Gastroesophageal sphincter (tissue), 4 donors: ENCODE data around the gene PRDM12. TPM values are rescaled to one million over a fixed set of nuclear protein-coding genes. Genes with fewer than 3 reads are reported as not detected.
"Not testable (repeated sequence)": the region's sequence is repeated elsewhere in the genome, so short reads cannot be mapped to it uniquely, and the experiment has no call there.

Experiments used
- ATAC-seq: fragments of 150-250 bp; one replicate; pipeline ENCODE4 v1.9.1; 2016; ENCODE audit warnings: mild to moderate bottlenecking, moderate library complexity
- H3K27ac ChIP-seq, 4 donors: fragments of 200-600 bp; sonication (generic) in 3 of 4; 1 replicate in 3 of 4; 2 replicates in 1 of 4; pipeline ENCODE4 v1.5.1; 2016 to 2019
- H3K27me3 ChIP-seq: fragments of 200-600 bp; sonication (generic); one replicate; pipeline ENCODE4 v1.5.1; 2019
- H3K36me3 ChIP-seq, 2 donors: fragments of 200-600 bp; sonication (generic); one replicate each; pipeline ENCODE4 v1.5.1; 2019; ENCODE audit warnings: control low read depth in 1 of 2
- H3K4me1 ChIP-seq, 3 donors: fragments of 200-600 bp; sonication (generic); 1 replicate in 2 of 3; 2 replicates in 1 of 3; pipeline ENCODE4 v1.5.1; 2016 to 2019; ENCODE audit warnings: control low read depth in 2 of 3
- H3K4me3 ChIP-seq, 2 donors: fragments of 200-600 bp; sonication (generic); one replicate each; pipeline ENCODE4 v1.5.1; 2019; ENCODE audit warnings: mild to moderate bottlenecking in 1 of 2, moderate library complexity in 1 of 2
- H3K9me3 ChIP-seq, 3 donors: fragments of 200-600 bp; sonication (generic); one replicate each; pipeline ENCODE4 v1.5.1; 2017 to 2019; ENCODE audit warnings: control low read depth in 2 of 3
- CTCF ChIP-seq, 4 experiments: fragments of 200-600 bp in 2 of 4; fragments of 450-650 bp in 2 of 4; sonication (generic) in 1 of 4; IDR thresholded peaks; one replicate each; pipeline ENCODE4 v1.5.1; 2017 to 2019; ENCODE audit warnings: antibody characterized with exemption in 4 of 4, mild to moderate bottlenecking in 2 of 4, moderate library complexity in 2 of 4
- EP300 ChIP-seq: sonication (generic); formaldehyde crosslinking; IDR thresholded peaks from one replicate; pipeline ENCODE4 v1.6.1; 2017; ENCODE audit warnings: antibody characterized with exemption, mild to moderate bottlenecking
- POLR2A ChIP-seq, 2 donors: fragments of 450-650 bp; IDR thresholded peaks; one replicate each; pipeline ENCODE4 v1.6.1; 2017; ENCODE audit warnings: antibody characterized with exemption in 2 of 2, mild to moderate bottlenecking in 2 of 2, moderate library complexity in 1 of 2
- POLR2AphosphoS5 ChIP-seq: sonication (generic); formaldehyde crosslinking; IDR thresholded peaks from one replicate; pipeline ENCODE4 v1.6.1; 2017; ENCODE audit warnings: antibody characterized with exemption
- WGBS, 2 donors: methylation state at CpG; one replicate each; pipeline ENCODE4 v1.1.5; 2018; ENCODE audit warnings: low coverage in 1 of 2; 5-methylcytosine and 5-hydroxymethylcytosine counted together
- total RNA-seq, 4 donors: library from RNA; depleted of rRNA; stranded (reverse); fragments of >200 nt; gene quantifications; one replicate each; pipeline ENCODE4 v1.1.0, GENCODE V29; 2016

PRDM12 gene
- total RNA-seq, 4 donors from 2014 or later: not detected

DNA sequence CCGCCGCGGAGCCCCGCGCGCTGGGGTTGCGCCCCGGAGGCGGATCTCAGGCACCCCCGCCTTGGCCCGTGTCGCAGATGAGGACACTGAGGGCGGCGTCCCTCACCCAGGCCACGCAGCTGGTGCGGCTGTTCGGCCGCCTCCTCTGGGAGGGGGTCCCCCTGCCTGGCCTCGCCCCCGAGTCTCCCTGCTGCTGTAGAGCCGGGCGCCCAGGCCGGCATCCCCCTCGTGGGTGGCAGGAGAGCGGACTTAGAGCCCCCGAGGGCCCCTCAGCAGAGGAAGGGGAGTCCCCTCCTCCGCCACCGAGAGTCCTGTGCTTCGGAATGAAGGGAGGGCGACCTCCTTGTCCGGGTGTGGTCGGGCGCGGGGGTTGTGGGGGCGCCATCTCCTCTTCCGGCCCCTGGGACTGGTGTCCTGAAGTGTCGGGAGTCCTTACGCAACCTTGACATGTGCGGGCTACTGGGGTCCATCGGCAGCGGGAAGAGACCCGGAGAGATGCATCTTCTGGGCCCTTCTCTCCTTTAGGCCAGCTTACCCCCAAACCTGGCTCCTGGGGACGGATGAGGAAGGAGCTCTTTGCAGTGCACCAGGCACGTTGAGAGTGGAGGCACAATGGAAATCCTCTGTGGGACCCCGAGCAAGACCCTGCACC is 17.5 kb downstream of the PRDM12 start:
- ATAC-seq: peak; percentile 35
- WGBS, 2 donors: no CpG with 5 or more reads among the region's 45 CpGs

DNA sequence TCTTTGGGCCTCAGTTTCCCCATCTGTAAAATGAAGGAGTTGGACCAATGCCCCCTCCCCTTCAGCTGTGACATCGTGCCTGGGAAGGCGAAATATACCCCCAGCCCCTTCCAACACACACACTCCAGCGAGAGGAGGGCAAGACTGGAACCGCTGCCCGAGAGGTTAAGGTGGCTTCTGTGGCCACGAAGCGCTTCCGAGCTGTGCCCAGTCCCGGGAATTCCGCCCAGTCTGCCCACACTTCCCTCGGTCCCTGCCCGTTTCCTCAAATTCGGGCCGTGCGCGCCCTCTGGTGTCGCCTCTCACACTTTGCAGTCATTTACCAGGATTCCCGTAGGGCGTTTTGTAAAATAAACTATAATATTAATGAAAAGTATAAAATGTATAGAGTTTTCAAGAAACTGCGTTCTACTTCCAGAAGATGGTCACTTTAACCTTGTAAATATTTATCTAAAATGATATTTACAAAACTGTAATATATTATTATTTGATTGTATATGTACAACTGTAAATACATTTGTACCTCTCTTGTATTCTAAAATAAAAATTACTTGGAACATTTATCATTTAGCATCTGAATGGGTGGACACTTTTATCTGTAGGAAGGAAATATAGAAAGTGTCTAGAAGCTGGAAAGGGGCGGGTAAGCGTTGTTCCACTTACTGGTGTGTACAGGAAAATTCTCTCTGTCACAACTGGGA is 18.2 kb downstream of the PRDM12 start:
- Histone ChIP-seq H3K27ac (no peak overlapping the region), H3K36me3 (no peaks in the 10 kb centered on the region), H3K27me3 (peaks cover 14% of the 10 kb centered on the region), H3K4me3 (peak overlapping the region in 1 of 2 donors; percentile 59), H3K4me1 (peaks cover 0 to 17% (median 10%) of the 10 kb centered on the region in 3 donors), H3K9me3 (peaks cover 0 to 7% (median 0%) of the 10 kb centered on the region in 3 donors)
- peak; percentile 62 for ATAC-seq
- TF ChIP-seq CTCF (IDR thresholded peaks at IDR 0.05) (peak in 3 of 4 experiments; percentile 72 to 87 (median 83)), POLR2AphosphoS5 (peak; percentile 19), EP300 (no peak), POLR2A (IDR thresholded peaks at IDR 0.05) (no peak)
- 5 to 14% methylated on average over 6 to 22 of the region's 22 CpGs for WGBS, 2 donors

More for the DNA sequence above, 17.5 kb downstream of the PRDM12 start:
- Histone ChIP-seq H3K4me3 (peak overlapping the region; percentile 38 to 59), H3K4me1 (peaks cover 0 to 17% (median 10%) of the 10 kb centered on the region in 3 donors), H3K27ac (peak overlapping the region in 2 of 4 donors; percentile 62 to 71), H3K27me3 (peaks cover 14% of the 10 kb centered on the region), H3K9me3 (peaks cover 0 to 7% (median 0%) of the 10 kb centered on the region in 3 donors), H3K36me3 (no peaks in the 10 kb centered on the region)
- no peak for TF ChIP-seq POLR2AphosphoS5
- no peak for TF ChIP-seq CTCF (IDR thresholded peaks at IDR 0.05)
- TF ChIP-seq EP300: no peak
- TF ChIP-seq POLR2A (IDR thresholded peaks at IDR 0.05): no peak

DNA sequence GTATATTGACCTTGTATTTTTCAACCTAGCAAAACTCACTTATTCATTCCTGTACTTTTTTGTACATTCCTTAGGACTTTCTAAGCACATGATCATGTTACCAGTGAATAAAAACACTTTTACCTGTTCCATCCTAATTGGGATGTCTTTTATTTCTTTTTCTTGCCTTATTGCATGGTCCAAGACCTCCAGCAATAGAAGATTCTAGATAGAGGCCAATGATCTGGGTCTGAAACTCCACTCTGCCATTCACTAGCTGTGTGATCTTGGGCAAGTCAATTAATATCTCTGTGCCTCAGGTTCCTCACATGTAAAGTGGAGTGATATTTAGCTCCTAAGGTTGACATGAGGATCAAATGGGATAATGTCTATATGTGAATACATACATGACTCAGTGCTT is 20.7 kb downstream of the PRDM12 start:
- Histone ChIP-seq H3K9me3 (peaks cover 0 to 7% (median 0%) of the 10 kb centered on the region in 3 donors), H3K36me3 (no peaks in the 10 kb centered on the region), H3K27ac (no peak overlapping the region), H3K27me3 (peaks cover 11% of the 10 kb centered on the region), H3K4me3 (no peak overlapping the region), H3K4me1 (peaks cover 0 to 24% (median 10%) of the 10 kb centered on the region in 3 donors)
- no peak for TF ChIP-seq CTCF (IDR thresholded peaks at IDR 0.05)
- no peak for TF ChIP-seq POLR2AphosphoS5
- no peak for TF ChIP-seq EP300
- TF ChIP-seq POLR2A (IDR thresholded peaks at IDR 0.05): no peak
- ATAC-seq: no peak

DNA sequence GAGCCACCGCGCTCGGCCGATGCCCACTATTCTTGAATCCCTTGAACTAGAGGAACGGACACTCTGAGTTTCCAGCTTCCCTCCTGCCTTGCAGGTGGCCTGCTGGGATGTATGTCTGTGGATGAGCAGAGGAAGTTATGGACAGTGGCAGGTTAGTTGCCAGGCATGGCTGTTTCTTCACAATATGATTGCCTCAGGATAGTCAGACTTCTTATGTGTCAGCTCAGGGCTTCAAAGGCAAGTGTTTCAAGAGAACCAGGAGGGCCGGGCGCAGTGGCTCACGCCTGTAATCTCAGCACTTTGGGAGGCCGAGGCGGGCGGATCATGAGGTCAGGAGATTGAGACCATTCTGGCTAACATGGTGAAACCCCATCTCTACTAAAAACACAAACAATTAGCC is 21.6 kb downstream of the PRDM12 start:
- peaks cover 0 to 26% (median 7%) of the 10 kb centered on the region in 3 donors for H3K4me1 ChIP-seq
- not testable (repeated sequence) for H3K9me3 ChIP-seq, H3K36me3 ChIP-seq, H3K4me3 ChIP-seq, H3K27me3 ChIP-seq, H3K27ac ChIP-seq, ATAC-seq
- 97 to 100% methylated on average over 1 to 5 of the region's 11 CpGs for WGBS, 2 donors

- Histone ChIP-seq H3K27me3 (no peaks in the 10 kb centered on the region), H3K4me3 (no peak overlapping the region), H3K36me3 (no peaks in the 10 kb centered on the region), H3K27ac (no peak overlapping the region), H3K9me3 (peaks cover 0 to 7% (median 0%) of the 10 kb centered on the region in 3 donors), H3K4me1 (peaks cover 0 to 17% (median 0%) of the 10 kb centered on the region in 3 donors)
- whole genome bisulfite sequencing, 2 donors: 83% methylated on average over 1 of the region's 2 CpGs; no CpG with 5 or more reads in 1 of the 2 donors
- no peak for ATAC-seq
- no peak for TF ChIP-seq CTCF (IDR thresholded peaks at IDR 0.05)
- TF ChIP-seq POLR2A (IDR thresholded peaks at IDR 0.05): no peak
- no peak for TF ChIP-seq POLR2AphosphoS5
- TF ChIP-seq EP300: no peak
Measured at GRCh38 chr9:130687615-130688014, 23.2 kb downstream of the PRDM12 start.
